ENCODE data around the gene DNER.

DNER gene

GRCh38 chr2:229486673-229487072 is 227.7 kb downstream of the DNER start:
- no peak for DNase-seq

GRCh38 chr2:229485857-229486256 is 228.5 kb downstream of the DNER start:
- DNase-seq: no peak

DNA sequence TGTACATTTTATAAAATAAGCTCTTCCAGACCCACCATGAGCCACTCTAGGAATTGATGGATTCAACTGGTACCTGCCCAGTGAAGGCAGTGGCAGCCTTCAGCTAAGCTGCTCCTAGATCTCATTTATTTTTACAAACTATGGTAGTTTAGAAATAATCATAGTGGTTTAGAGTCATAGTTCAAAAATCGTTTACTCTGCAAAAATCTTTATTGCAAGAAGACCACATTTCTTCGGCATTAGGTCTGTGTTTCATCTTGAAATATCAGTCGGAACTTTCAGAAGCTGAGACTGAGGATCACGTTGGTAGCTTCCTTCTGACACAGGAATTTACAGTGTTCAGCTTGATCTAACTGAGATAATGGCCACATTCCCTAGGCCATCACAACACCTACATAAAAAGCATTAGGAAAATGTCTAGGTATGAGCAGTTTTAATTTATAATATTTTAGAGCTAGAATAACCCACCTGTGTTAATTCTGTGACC is 237.0 kb downstream of the DNER start:
- no peak for DNase-seq

DNA sequence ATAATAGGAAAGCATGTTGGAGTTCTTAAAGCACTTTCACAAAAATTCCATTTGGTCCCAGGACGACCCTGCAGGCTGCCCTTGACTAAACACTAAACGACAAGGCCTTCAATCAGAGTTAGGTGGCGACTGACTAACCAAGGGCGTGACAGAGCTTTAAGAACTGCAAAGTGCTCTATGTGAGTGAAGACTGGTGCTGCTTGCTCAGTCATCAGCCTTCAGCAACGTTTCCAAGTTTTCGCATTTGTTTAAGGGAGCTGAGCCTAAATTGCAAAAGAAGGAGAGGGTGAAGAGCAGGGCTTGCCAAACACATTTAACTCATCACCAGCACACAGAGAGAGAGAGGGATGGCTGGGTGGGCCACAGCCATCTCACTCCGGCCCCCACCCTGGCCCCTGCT is 238.6 kb downstream of the DNER start:
- no peak for DNase-seq

DNA sequence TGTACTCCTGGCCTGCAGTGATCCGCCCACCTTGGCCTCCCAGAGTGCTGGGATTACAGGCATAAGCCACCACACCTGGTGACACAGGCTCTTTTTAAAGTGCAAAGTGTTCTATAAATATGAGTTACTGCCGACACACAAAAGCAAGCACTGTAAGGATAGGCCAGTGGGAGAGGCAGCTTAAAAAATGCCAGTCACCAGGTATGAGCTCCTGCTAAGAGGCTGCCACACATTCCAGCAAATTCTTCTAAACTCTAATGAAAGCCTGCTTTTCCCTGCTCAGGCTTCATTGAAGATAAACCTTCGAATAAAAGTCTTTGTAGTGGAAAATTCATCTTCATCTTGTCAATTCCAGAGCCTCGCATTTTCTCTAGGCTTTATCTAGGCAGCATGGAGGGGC is 240.2 kb downstream of the DNER start:
- no peak for DNase-seq

DNA sequence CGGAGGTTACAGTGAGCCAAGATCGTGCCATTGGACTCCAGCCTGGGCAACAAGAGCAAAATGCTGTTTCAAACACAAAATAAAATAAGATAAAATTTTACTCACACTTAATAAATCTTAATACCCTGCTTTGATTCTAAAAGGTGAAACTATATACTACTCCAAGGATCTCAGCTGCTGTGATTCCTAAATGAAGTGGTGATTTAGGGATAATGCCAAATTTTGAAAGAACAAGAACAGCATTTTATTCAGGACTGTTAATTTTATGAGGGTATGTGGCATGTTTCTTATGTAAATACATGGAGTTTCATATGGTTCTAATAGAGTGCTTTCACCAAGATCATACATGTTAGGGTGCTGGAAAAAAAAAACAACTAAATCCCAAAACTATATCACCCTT is 243.6 kb downstream of the DNER start:
- no peak for DNase-seq

GRCh38 chr2:229467783-229468182 is 246.6 kb downstream of the DNER start:
- DNase-seq: no peak

DNA sequence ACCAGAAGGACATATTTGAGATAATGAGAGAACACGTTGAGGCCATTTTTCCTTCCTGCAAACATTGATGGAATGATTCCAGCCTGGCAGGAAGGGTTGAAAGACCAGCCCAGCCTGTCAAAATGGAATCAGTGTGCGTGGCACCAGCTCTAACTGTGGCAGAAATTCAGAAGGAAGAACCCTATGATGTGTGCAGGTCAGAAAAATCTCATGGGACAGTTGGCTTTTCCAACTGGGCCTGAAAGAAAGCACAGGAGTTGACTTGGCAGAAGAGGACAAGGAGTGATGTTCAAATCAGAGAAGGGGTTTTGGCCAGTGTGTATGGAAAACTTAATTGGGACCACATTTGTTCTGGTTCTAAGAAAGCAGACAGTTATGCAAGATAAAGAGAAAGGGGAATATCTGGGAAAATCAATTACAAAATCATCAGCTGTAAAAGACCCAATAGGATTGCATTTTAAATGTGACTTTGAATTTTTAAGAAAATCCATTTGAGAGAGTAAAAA is 250.5 kb downstream of the DNER start:
- DNase-seq: no peak

- DNase-seq: no peak
These were observed 252.2 kb downstream of the DNER start for GRCh38 chr2:229462112-229462511.

GRCh38 chr2:229456091-229456490 is 258.3 kb downstream of the DNER start:
- no peak for DNase-seq

GRCh38 chr2:229454934-229455631 is 259.3 kb downstream of the DNER start:
- peak; percentile 95 for DNase-seq

GRCh38 chr2:229453230-229453629 is 261.1 kb downstream of the DNER start:
- no peak for DNase-seq

- no peak for DNase-seq
These were observed 262.5 kb downstream of the DNER start for GRCh38 chr2:229451852-229452251.

DNA sequence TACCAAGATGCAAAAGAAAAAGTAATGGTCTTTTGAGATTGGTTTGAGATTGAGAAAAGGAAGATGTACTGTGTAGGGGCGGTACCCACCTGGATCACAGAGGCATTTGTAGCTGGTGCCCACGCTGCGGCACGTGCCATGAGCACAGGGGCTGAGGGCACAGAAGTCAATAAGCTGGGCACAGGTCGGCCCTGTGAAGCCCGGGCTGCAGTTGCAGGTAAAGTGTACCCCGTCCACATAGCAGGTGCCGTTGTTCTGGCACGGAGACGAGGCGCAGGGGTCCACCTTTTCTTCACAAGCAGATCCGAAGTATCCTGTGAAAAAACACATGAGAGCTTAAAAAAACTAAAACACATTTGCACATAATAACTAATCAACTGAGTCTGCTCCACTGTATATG is 267.1 kb downstream of the DNER start:
- DNase-seq: no peak

DNA sequence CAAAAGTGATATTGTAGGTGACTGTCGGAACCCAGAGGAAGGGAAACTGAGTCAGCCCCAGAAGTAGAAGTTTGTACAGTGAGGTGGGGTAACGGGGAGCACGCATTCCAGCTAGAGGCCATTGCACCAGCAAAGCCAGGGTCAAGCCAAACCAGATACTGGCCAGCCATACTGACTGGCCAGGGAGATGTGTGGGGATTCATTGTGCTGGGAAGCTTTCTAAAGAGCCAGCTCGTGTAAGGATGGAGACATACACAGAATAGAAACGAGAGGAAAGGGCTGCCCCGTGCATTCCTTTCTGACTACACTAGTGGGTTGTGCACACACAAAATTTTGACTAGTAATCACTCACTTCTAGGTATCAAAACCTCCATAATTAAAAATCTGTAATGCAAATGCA is 268.0 kb downstream of the DNER start:
- DNase-seq: no peak

GRCh38 chr2:229445501-229446211 is 268.7 kb downstream of the DNER start:
- DNase-seq: no peak

DNA sequence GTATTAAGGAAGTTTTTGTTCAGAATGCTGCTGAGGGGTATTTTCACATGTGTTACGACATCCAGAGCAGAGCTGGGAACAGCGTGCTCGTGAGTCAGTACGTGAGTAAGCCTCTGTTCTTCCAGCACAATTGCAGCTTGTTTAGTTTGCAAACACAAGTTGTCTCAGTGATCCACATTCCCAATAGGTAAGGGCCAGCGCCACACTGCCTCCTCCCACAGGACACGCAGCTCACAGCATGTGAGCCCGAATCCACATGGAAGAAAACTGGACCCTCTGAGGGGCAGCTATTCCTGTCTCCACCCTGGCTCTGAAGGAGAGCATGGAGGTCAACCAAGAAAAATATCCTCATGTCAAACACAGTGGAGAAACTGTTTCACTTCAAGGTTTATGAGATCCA is 269.3 kb downstream of the DNER start:
- peak; percentile 91 for DNase-seq

GRCh38 chr2:229443546-229444268 is 270.6 kb downstream of the DNER start:
- no peak for DNase-seq

DNA sequence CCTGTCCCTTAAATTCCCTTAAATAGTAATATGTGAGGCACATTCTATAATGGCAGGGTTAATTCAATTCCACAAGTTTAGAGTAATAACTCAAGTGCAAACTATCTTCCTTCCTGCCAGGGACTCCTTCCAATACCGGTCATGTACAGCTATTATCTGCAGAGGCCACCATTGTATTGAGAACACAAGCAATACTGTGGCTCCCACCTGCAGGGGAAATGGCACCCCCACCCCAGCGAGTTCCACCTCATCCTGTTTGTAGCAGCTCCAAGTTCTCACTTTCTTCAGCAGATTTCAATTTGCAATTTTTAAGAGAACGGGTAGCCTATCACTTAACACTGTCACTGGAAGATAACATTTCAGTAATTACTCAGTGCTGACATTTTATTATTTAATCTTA is 271.2 kb downstream of the DNER start:
- DNase-seq: no peak

GRCh38 chr2:229438430-229439159 is 275.8 kb downstream of the DNER start:
- DNase-seq: no peak

GRCh38 chr2:229437467-229437866 is 276.9 kb downstream of the DNER start:
- no peak for DNase-seq

DNA sequence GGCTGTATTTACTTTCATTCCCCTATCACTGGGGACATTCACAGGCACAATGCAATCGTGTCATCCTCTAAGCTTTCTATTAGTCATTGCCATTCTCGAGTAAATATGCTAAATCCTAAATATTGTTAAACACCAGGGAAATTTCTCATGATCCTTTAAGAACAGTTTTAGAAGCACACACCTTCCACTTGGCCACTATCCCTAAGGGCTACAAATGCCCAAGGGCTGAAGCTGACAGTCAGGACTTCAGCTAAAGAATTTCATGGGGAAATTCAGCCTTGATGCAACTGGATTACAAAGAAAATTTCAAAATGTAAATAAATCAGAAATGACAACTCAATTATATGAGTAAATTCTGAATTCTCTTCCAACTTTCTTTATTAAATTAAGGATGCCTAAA is 280.2 kb downstream of the DNER start:
- DNase-seq: peak; percentile 17

DNA sequence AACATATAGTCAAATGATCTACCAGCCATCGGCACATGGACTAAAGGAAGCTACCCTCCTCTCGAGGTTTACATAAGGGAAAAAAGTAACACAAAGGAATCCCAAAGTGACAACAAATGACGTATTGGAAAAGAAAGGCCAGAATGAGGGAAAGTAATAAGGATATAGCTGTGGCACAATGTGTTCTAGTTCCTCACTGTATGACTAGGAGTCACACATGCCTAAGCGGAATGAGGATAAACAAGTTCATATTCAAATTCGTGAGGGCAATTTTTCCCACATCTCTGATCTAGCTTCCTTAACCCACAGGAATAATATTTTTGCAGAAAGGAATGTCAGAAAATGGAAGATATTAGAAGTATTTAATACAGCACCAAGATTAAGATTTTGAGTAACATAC is 281.0 kb downstream of the DNER start:
- no peak for DNase-seq

Measured in NCI-H226 (cell line).